ENCODE results near the gene TMEM18.

Gene TMEM18

GRCh38 chr2:637804-638203 lies 39.4 kb downstream of the TMEM18 start:
- H3K4me3 ChIP-seq (replicated peaks; ENCODE audit: low read depth, low read length) = no peak overlapping the region
- DNase-seq (ENCODE audit: extremely low read depth, low read depth) = no peak
- no peak for TF ChIP-seq CTCF (IDR thresholded peaks at IDR 0.05; ENCODE audit: low read depth, low read length, missing control alignments)

- H3K4me3 ChIP-seq (replicated peaks; ENCODE audit: low read depth, low read length) = no peak overlapping the region
- no peak for TF ChIP-seq CTCF (IDR thresholded peaks at IDR 0.05; ENCODE audit: low read depth, low read length, missing control alignments)
- DNase-seq (ENCODE audit: extremely low read depth, low read depth) = no peak
Measured at GRCh38 chr2:637406-637776, 39.8 kb downstream of the TMEM18 start.

- peak; percentile 17 for DNase-seq (ENCODE audit: extremely low read depth, low read depth)
- TF ChIP-seq CTCF (IDR thresholded peaks at IDR 0.05; ENCODE audit: low read depth, low read length, missing control alignments) = peak; percentile 72
- H3K4me3 ChIP-seq (replicated peaks; ENCODE audit: low read depth, low read length) = no peak overlapping the region
Measured at GRCh38 chr2:636641-637405, 40.4 kb downstream of the TMEM18 start.

- no peak overlapping the region for H3K4me3 ChIP-seq (replicated peaks; ENCODE audit: low read depth, low read length)
- TF ChIP-seq CTCF (IDR thresholded peaks at IDR 0.05; ENCODE audit: low read depth, low read length, missing control alignments) = no peak
- DNase-seq (ENCODE audit: extremely low read depth, low read depth) = no peak
Measured at GRCh38 chr2:635687-636621, 41.3 kb downstream of the TMEM18 start.

- DNase-seq (ENCODE audit: extremely low read depth, low read depth) = no peak
- no peak overlapping the region for H3K4me3 ChIP-seq (replicated peaks; ENCODE audit: low read depth, low read length)
- no peak for TF ChIP-seq CTCF (IDR thresholded peaks at IDR 0.05; ENCODE audit: low read depth, low read length, missing control alignments)
Measured at GRCh38 chr2:634636-635388, 42.4 kb downstream of the TMEM18 start.

GRCh38 chr2:634041-634440 lies 43.2 kb downstream of the TMEM18 start:
- H3K4me3 ChIP-seq (replicated peaks; ENCODE audit: low read depth, low read length) = no peak overlapping the region
- TF ChIP-seq CTCF (IDR thresholded peaks at IDR 0.05; ENCODE audit: low read depth, low read length, missing control alignments) = no peak
- no peak for DNase-seq (ENCODE audit: extremely low read depth, low read depth)

Measured in HFF-Myc (cell line).